Right cardiac atrium (tissue), 5 donors: Measurements from ENCODE around the gene JAG1. TPM values are rescaled to one million over a fixed set of nuclear protein-coding genes. Genes with fewer than 3 reads are reported as not detected.

Experiments used
- ATAC-seq, 2 donors: fragments of 200-7000 bp; cut with Tn5 transposase; one replicate each; pipeline versions ENCODE4 v1.8.0 to v1.9.1; 2020; ENCODE audit warnings: moderate library complexity in 2 of 2, mild to moderate bottlenecking in 1 of 2
- DNase-seq, 3 donors: peaks; one replicate each; pipeline ENCODE4 v3.0.0-alpha.2; 2020
- H3K27ac ChIP-seq: one replicate; pipeline ENCODE4 v1.5.1; 2013; ENCODE audit warnings: mild to moderate bottlenecking, low read length, control low read depth, moderate library complexity
- H3K27me3 ChIP-seq: one replicate; pipeline ENCODE4 v1.6.1; 2013; ENCODE audit not compliant: control insufficient read depth, insufficient read depth
- H3K4me1 ChIP-seq: one replicate; pipeline ENCODE4 v1.6.1; 2013; ENCODE audit warnings: low read length; ENCODE audit not compliant: control insufficient read depth, insufficient read depth
- H3K4me3 ChIP-seq: one replicate; pipeline ENCODE4 v1.5.1; 2013; ENCODE audit warnings: low read length, control low read depth
- H3K9me3 ChIP-seq: one replicate; pipeline ENCODE4 v1.6.1; 2013; ENCODE audit warnings: low read length; ENCODE audit not compliant: control insufficient read depth
- WGBS: extraction: QIAGEN DNeasy Blood & Tissue Kit; methylation state at CpG from one replicate; pipeline ENCODE4 v1.1.7; 2013; 5-methylcytosine and 5-hydroxymethylcytosine counted together
- intact Hi-C, 4 donors: fragments of 100-400 bp; cut with DNase I; formaldehyde crosslinking; loops; one replicate each; pipeline versions ENCODE4 v1.11.0 to v1.14.0; 2022 to 2023
- polyA plus RNA-seq: library from polyadenylated mRNA; stranded (reverse); fragments of 200-250 nt; gene quantifications from one replicate; pipeline ENCODE4 v1.2.3, GENCODE V29; 2013
- total RNA-seq, 4 donors: library from RNA; stranded (reverse); fragmentation: NEBNext Ultra II Directional; extraction: Animal tissue kit (Norgen Biotek cat#: 25700); gene quantifications; one replicate each; pipeline ENCODE4 v1.2.1, GENCODE V29; 2021
- donor health status: healthy with polysubstance abuse.
- donor health status: DM: no; HTN: yes; CAD: no.
- donor health status: DM: no; HTN: no; CAD: no.
- donor health status: DM: no; HTN: yes; CAD: no; lungs with severe emphysema.
- donor health status: DM: yes; HTN: yes; CAD: no.

Gene JAG1
- total and polyA plus RNA-seq, 5 donors: 12.2 to 33.6 (median 29.4) TPM

GRCh38 chr20:10643560-10643873, 30.3 kb downstream of the JAG1 start:
- intact Hi-C loops: no loop called here
- H3K27me3 ChIP-seq: no peaks in the 10 kb centered on the region
- H3K4me3 ChIP-seq: no peak overlapping the region
- no peaks in the 10 kb centered on the region for H3K9me3 ChIP-seq
- peaks cover 5% of the 10 kb centered on the region for H3K4me1 ChIP-seq
- DNase-seq: no peak
- ATAC-seq: no peak
- peak overlapping the region; percentile 34 for H3K27ac ChIP-seq
- 95% methylated on average over 7 of the region's 7 CpGs for whole genome bisulfite sequencing

- DNase-seq: no peak
- intact Hi-C loops: no loop called here
- WGBS: 44% methylated on average over 4 of the region's 4 CpGs
- ATAC-seq: no peak
- Histone ChIP-seq H3K27me3 (no peaks in the 10 kb centered on the region), H3K27ac (peak overlapping the region; percentile 34), H3K4me1 (peaks cover 5% of the 10 kb centered on the region), H3K9me3 (no peaks in the 10 kb centered on the region), H3K4me3 (no peak overlapping the region)
These were observed 30.8 kb downstream of the JAG1 start for GRCh38 chr20:10642856-10643559.

- Histone ChIP-seq H3K27me3 (no peaks in the 10 kb centered on the region), H3K4me1 (peaks cover 13% of the 10 kb centered on the region), H3K4me3 (no peak overlapping the region), H3K27ac (no peak overlapping the region), H3K9me3 (no peaks in the 10 kb centered on the region)
- WGBS: 87% methylated on average over 7 of the region's 7 CpGs
- intact Hi-C loops: no loop called here
- DNase-seq: no peak
- ATAC-seq: no peak
These were observed 31.9 kb downstream of the JAG1 start for GRCh38 chr20:10641893-10642292.

DNA sequence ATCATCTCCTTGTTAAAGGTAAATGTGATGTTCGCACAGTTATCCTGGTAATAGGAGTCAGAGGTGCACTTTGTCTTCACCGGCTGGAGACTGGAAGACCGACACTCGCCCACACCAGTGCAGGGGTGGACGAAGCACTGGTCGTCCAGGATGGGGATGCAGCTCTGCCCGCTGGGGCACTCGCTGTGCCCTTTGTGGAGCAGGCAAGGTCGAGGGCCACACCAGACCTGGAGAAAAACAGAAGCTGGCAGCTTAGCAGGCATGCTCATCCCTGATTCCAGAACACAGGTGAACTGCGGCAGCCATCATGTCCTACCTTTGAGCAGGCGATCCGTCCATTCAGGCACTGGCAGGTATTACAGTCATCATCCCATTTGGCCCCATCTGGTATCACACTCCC, 32.3 kb downstream of the JAG1 start:
- Histone ChIP-seq H3K27me3 (no peaks in the 10 kb centered on the region), H3K27ac (no peak overlapping the region), H3K4me1 (peaks cover 17% of the 10 kb centered on the region), H3K9me3 (no peaks in the 10 kb centered on the region), H3K4me3 (no peak overlapping the region)
- intact Hi-C loops: no loop called here
- DNase-seq (no peak), ATAC-seq (no peak)
- 90% methylated on average over 12 of the region's 12 CpGs for WGBS

GRCh38 chr20:10640897-10641296, 32.9 kb downstream of the JAG1 start:
- DNase-seq: no peak
- ATAC-seq: no peak
- Histone ChIP-seq H3K27ac (no peak overlapping the region), H3K4me1 (peaks cover 20% of the 10 kb centered on the region), H3K27me3 (no peaks in the 10 kb centered on the region), H3K9me3 (no peaks in the 10 kb centered on the region), H3K4me3 (no peak overlapping the region)
- intact Hi-C loops: no loop called here
- 86% methylated on average over 12 of the region's 12 CpGs for WGBS

GRCh38 chr20:10639737-10640556, 33.9 kb downstream of the JAG1 start:
- WGBS: 50% methylated on average over 18 of the region's 18 CpGs
- no peak overlapping the region for H3K4me3 ChIP-seq
- H3K4me1 ChIP-seq: peaks cover 20% of the 10 kb centered on the region
- DNase-seq (peak in 2 of 3 donors; percentile 64 to 81), ATAC-seq (peak; percentile 60 to 70)
- intact Hi-C loops: no loop called here
- no peaks in the 10 kb centered on the region for H3K9me3 ChIP-seq
- no peaks in the 10 kb centered on the region for H3K27me3 ChIP-seq
- H3K27ac ChIP-seq: peak overlapping the region; percentile 63

- WGBS: 81% methylated on average over 23 of the region's 23 CpGs
- no peak overlapping the region for H3K4me3 ChIP-seq
- no peak for ATAC-seq
- intact Hi-C loops: no loop called here
- DNase-seq: no peak
- H3K27ac ChIP-seq: peak overlapping the region; percentile 19
- no peaks in the 10 kb centered on the region for H3K27me3 ChIP-seq
- H3K4me1 ChIP-seq: peaks cover 20% of the 10 kb centered on the region
- no peaks in the 10 kb centered on the region for H3K9me3 ChIP-seq
These were observed 34.6 kb downstream of the JAG1 start for GRCh38 chr20:10639077-10639736.

GRCh38 chr20:10637563-10637962, 36.2 kb downstream of the JAG1 start:
- peak overlapping the region; percentile 75 for H3K27ac ChIP-seq
- peaks cover 20% of the 10 kb centered on the region for H3K4me1 ChIP-seq
- no peaks in the 10 kb centered on the region for H3K9me3 ChIP-seq
- WGBS: 60% methylated on average over 6 of the region's 6 CpGs
- no peak for DNase-seq
- H3K4me3 ChIP-seq: no peak overlapping the region
- ATAC-seq: no peak
- no peaks in the 10 kb centered on the region for H3K27me3 ChIP-seq
- intact Hi-C loops: no loop called here

DNA sequence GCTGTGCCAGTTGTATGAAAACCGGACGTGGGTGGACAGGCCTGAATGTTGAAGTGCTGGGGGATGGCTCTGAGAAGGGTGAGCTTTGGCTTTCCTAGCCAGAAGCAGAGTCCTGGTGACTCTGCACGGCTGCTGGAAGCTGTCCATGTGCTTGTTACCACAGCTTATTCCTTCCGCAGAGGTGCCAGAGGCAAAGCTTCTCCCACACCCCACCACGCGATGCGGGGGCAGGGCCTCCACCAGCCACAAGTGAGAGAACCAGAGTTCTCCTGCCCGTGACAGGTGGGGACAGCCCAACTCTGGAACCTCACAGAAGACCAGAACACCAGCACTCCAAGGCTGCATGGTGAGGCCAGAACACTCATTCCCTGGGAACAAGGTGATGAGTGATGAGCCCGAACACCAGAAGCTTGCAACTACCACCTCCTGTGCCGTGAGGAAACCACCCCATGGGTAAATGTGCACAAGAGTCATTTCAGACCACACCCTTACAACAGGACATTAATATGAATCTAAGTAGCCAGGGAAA, 36.7 kb downstream of the JAG1 start:
- intact Hi-C loops: no loop called here
- WGBS: 27% methylated on average over 10 of the region's 10 CpGs
- H3K4me1 ChIP-seq: peaks cover 20% of the 10 kb centered on the region

DNA sequence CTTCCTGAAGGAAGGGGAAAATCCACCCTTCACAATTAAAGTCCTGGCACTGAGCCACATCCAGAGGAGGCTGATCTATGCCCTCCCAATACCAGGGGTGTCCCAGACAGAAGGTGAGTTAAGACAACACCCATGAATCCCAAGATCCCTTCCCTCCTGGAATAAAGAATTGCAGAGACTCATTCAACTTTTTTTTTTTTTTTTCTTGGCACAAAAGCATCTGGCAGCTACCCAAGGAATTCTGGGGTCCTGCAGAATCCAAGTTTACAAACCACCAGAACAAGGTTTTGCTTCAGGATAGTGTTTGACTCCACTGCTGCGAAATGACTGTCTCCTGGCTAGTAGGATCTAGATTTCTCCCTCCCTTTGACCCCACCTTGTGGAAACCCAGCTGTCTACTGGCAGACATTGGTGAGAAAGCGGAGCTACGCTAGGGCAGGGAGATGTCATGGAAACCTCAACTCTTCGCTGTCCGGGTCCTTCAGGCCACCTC, 37.4 kb downstream of the JAG1 start:
- intact Hi-C loops: no loop called here
- H3K27me3 ChIP-seq: no peaks in the 10 kb centered on the region
- H3K27ac ChIP-seq: peak overlapping the region; percentile 51
- 44% methylated on average over 5 of the region's 5 CpGs for WGBS
- no peaks in the 10 kb centered on the region for H3K9me3 ChIP-seq
- peaks cover 20% of the 10 kb centered on the region for H3K4me1 ChIP-seq
- H3K4me3 ChIP-seq: no peak overlapping the region
- DNase-seq (no peak), ATAC-seq (peak; percentile 38 to 55)

More for the DNA sequence above, 36.7 kb downstream of the JAG1 start:
- Histone ChIP-seq H3K27ac (peak overlapping the region; percentile 75), H3K4me3 (no peak overlapping the region), H3K27me3 (no peaks in the 10 kb centered on the region), H3K9me3 (no peaks in the 10 kb centered on the region)
- peak; percentile 57 to 66 for ATAC-seq
- peak; percentile 73 to 81 (median 75) for DNase-seq
